ENCODE data around the gene KERA. TPM values are rescaled to one million over a fixed set of nuclear protein-coding genes. Genes with fewer than 3 reads are reported as not detected.

KERA gene
- total RNA-seq, 1 donor from 2014 or later = not detected

DNA sequence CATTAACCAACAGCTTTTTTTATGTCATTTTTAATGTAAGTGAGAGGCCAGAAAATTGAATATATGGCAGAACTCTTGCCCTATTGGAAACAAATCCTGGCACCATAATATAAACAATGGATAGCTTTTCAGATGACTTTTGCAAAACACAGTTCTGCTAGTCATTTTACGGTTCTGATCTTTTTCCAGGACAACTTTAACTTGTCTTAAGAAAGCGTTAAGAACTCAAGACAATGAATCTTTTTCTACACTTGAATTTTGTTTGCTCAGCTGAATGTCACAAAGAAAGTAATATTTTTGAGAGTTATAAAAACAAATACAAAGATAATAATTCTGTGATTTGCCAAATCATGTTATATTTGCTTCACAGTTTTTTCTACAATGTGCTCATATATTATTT is 13.2 kb downstream of the KERA start:
- Histone ChIP-seq H3K4me1 (no peaks in the 10 kb centered on the region), H3K27ac (no peak overlapping the region)
- intact Hi-C loops (cut with DNase I) = no loop called here

DNA sequence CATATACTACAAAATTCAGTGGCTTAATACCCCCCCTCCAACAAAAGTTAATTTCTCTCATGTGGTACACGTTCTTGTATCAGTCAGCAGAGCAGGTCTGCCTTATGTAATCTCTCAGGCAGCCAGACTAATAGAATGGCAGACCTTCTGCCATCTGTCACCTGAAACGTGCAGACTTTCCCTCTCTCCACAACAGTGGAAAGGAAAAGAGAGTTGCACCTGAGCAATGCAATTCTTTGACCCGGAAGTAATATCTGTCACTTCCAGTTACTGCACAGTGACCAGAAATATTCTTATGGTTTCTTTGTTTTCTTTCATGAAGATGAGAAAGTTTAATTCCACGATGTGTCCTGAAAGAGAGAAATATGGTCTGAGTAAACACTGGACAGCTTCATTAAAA is 14.4 kb downstream of the KERA start:
- TF ChIP-seq, protein P1, sequence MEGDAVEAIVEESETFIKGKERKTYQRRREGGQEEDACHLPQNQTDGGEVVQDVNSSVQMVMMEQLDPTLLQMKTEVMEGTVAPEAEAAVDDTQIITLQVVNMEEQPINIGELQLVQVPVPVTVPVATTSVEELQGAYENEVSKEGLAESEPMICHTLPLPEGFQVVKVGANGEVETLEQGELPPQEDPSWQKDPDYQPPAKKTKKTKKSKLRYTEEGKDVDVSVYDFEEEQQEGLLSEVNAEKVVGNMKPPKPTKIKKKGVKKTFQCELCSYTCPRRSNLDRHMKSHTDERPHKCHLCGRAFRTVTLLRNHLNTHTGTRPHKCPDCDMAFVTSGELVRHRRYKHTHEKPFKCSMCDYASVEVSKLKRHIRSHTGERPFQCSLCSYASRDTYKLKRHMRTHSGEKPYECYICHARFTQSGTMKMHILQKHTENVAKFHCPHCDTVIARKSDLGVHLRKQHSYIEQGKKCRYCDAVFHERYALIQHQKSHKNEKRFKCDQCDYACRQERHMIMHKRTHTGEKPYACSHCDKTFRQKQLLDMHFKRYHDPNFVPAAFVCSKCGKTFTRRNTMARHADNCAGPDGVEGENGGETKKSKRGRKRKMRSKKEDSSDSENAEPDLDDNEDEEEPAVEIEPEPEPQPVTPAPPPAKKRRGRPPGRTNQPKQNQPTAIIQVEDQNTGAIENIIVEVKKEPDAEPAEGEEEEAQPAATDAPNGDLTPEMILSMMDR (IDR thresholded peaks at IDR 0.05) = no peak
- intact Hi-C loops (cut with DNase I) = no loop called here
- no peaks in the 10 kb centered on the region for H3K27me3 ChIP-seq
- H3K27ac ChIP-seq = no peak overlapping the region
- no peaks in the 10 kb centered on the region for H3K9me3 ChIP-seq
- H3K4me3 ChIP-seq = no peak overlapping the region
- no peaks in the 10 kb centered on the region for H3K4me1 ChIP-seq
- DNase-seq (ENCODE audit: low spot score in 2 of 2) = no peak
- H3K36me3 ChIP-seq = no peaks in the 10 kb centered on the region

More for the DNA sequence above, 13.2 kb downstream of the KERA start:
- no peak overlapping the region for H3K4me3 ChIP-seq
- H3K9me3 ChIP-seq = no peaks in the 10 kb centered on the region
- DNase-seq (ENCODE audit: low spot score in 2 of 2) = no peak
- TF ChIP-seq, protein P1 (IDR thresholded peaks at IDR 0.05) = no peak
- H3K36me3 ChIP-seq = no peaks in the 10 kb centered on the region
- no peaks in the 10 kb centered on the region for H3K27me3 ChIP-seq

DNA sequence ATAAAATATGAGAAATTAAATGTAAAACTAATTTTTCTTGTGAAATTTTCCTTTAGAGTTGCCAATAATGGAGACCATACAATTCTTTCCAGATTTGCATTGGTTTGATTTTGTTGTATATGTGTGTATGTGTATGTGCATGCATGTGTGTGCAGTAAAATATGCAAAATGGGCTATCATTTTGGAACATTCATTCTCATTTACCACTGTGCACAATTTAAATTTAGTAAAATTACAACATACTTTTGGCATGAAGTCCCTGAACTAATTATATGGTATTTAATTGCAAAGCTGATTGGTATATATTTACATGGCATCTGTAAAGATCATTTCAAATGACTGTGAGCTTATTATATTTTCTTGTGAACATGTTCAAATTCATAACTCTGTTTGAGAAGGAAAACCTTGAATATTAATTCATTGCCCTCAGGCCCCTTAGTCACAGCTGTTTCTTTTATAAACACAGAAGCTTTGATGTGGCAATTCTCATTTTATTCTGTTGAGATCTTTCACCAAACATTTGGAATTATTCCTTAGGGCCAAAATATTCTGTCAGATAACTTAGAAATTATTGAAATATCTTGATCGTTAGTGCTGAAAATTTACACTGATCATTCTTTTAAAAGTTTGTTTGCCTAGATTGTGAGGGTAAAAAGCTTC is 17.6 kb downstream of the KERA start:
- no peaks in the 10 kb centered on the region for H3K36me3 ChIP-seq
- H3K4me3 ChIP-seq = no peak overlapping the region
- H3K27ac ChIP-seq = no peak overlapping the region
- no peaks in the 10 kb centered on the region for H3K9me3 ChIP-seq
- no peaks in the 10 kb centered on the region for H3K27me3 ChIP-seq
- no peak for DNase-seq (ENCODE audit: low spot score in 2 of 2)
- no peaks in the 10 kb centered on the region for H3K4me1 ChIP-seq
- TF ChIP-seq, protein P1 (IDR thresholded peaks at IDR 0.05) = no peak
- intact Hi-C loops (cut with DNase I) = no loop called here

DNA sequence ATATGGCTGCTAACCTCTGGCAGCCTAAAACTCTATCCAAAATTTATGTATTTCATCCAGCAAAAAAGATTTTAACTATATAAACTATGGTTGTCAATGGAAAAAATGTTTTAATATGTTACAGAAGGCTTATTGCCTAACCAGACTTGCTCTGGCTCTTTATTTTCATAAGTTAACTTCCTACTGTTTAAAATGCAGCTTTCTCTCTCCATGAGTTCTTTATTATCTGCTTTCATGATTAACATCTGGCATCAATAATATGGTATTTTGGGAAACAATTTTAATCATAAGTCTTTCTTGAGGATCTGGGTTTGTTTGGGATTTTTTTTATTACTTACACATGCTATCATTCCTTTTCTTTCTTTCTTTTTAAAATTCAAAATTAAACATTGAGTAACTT is 20.5 kb downstream of the KERA start:
- TF ChIP-seq, protein P1 (IDR thresholded peaks at IDR 0.05) = no peak
- no peaks in the 10 kb centered on the region for H3K9me3 ChIP-seq
- DNase-seq (ENCODE audit: low spot score in 2 of 2) = no peak
- intact Hi-C loops (cut with DNase I) = no loop called here
- no peak overlapping the region for H3K27ac ChIP-seq
- H3K4me3 ChIP-seq = no peak overlapping the region
- no peaks in the 10 kb centered on the region for H3K4me1 ChIP-seq
- no peaks in the 10 kb centered on the region for H3K27me3 ChIP-seq
- no peaks in the 10 kb centered on the region for H3K36me3 ChIP-seq

DNA sequence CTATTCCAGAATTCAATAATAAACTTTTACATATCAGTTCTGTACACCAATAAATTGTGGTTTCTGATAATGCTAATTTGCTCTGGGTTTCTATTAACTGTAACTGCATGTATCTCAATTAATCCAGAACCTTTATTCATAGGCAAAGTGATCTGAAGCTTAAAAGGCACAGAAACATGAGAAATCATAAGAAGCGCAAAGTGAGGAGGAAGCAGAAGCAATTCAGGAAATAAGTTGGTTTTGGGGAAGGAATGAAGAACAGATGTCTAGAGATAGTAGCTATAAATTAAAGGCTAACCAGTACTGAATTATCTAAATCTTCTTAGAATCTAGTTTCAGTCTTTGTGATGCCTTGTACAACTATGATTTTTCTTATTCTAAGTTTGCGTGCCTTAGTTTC is 24.6 kb downstream of the KERA start:
- no peak overlapping the region for H3K27ac ChIP-seq
- no peaks in the 10 kb centered on the region for H3K4me1 ChIP-seq
- no peaks in the 10 kb centered on the region for H3K27me3 ChIP-seq
- no peak for DNase-seq (ENCODE audit: low spot score in 2 of 2)
- no peaks in the 10 kb centered on the region for H3K36me3 ChIP-seq
- H3K4me3 ChIP-seq = no peak overlapping the region
- intact Hi-C loops (cut with DNase I) = no loop called here
- TF ChIP-seq, protein P1 (IDR thresholded peaks at IDR 0.05) = no peak
- H3K9me3 ChIP-seq = no peaks in the 10 kb centered on the region
